ENCODE measurements around the gene CTTNBP2.
"Not testable (repeated sequence)": the region's sequence is repeated elsewhere in the genome, so short reads cannot be mapped to it uniquely, and the experiment has no call there.

CTTNBP2 gene

GRCh38 chr7:117750612-117751563 is 122.4 kb downstream of the CTTNBP2 start:
- peak; percentile 6 for DNase-seq (ENCODE audit: low spot score)
- FAIRE-seq, result no peak

GRCh38 chr7:117741962-117742361 is 131.3 kb downstream of the CTTNBP2 start:
- no peak for FAIRE-seq
- DNase-seq (ENCODE audit: low spot score), result no peak

- FAIRE-seq (no peak), DNase-seq (ENCODE audit: low spot score) (no peak)
Measured at GRCh38 chr7:117739085-117739484, 134.2 kb downstream of the CTTNBP2 start.

- DNase-seq (ENCODE audit: low spot score) (no peak), FAIRE-seq (no peak)
Measured at GRCh38 chr7:117737926-117738325, 135.3 kb downstream of the CTTNBP2 start.

- no peak for DNase-seq (ENCODE audit: low spot score)
Measured at GRCh38 chr7:117731455-117731854, 141.8 kb downstream of the CTTNBP2 start.

GRCh38 chr7:117730390-117730789 is 142.9 kb downstream of the CTTNBP2 start:
- DNase-seq (ENCODE audit: low spot score) (no peak), FAIRE-seq (no peak)

More at GRCh38 chr7:117731455-117731854, 141.8 kb downstream of the CTTNBP2 start:
- FAIRE-seq, result no peak

GRCh38 chr7:117728890-117729624 is 144.2 kb downstream of the CTTNBP2 start:
- FAIRE-seq (no peak), DNase-seq (ENCODE audit: low spot score) (no peak)

- FAIRE-seq (no peak), DNase-seq (ENCODE audit: low spot score) (no peak)
Measured at GRCh38 chr7:117724898-117725297, 148.3 kb downstream of the CTTNBP2 start.

- FAIRE-seq, result no peak
Measured at GRCh38 chr7:117719377-117719776, 153.9 kb downstream of the CTTNBP2 start.

GRCh38 chr7:117718116-117718835 is 155.0 kb downstream of the CTTNBP2 start:
- FAIRE-seq, result no peak
- no peak for DNase-seq (ENCODE audit: low spot score)

More at GRCh38 chr7:117719377-117719776, 153.9 kb downstream of the CTTNBP2 start:
- no peak for DNase-seq (ENCODE audit: low spot score)

- FAIRE-seq, result no peak
- DNase-seq (ENCODE audit: low spot score), result no peak
Measured at GRCh38 chr7:117717357-117717756, 155.9 kb downstream of the CTTNBP2 start.

- FAIRE-seq, result no peak
- no peak for DNase-seq (ENCODE audit: low spot score)
Measured at GRCh38 chr7:117716707-117717299, 156.4 kb downstream of the CTTNBP2 start.

GRCh38 chr7:117715784-117716445 is 157.3 kb downstream of the CTTNBP2 start:
- no peak for FAIRE-seq
- peak; percentile 44 for DNase-seq (ENCODE audit: low spot score)

GRCh38 chr7:117711556-117711955 is 161.7 kb downstream of the CTTNBP2 start:
- no peak for DNase-seq (ENCODE audit: low spot score)
- FAIRE-seq, result no peak

GRCh38 chr7:117708173-117708572 is 165.1 kb downstream of the CTTNBP2 start:
- not testable (repeated sequence) for FAIRE-seq; DNase-seq (ENCODE audit: low spot score)

- FAIRE-seq, result no peak
- DNase-seq (ENCODE audit: low spot score), result no peak
Measured at GRCh38 chr7:117707080-117707479, 166.2 kb downstream of the CTTNBP2 start.

- no peak for FAIRE-seq
- DNase-seq (ENCODE audit: low spot score), result no peak
Measured at GRCh38 chr7:117706210-117706609, 167.0 kb downstream of the CTTNBP2 start.

GRCh38 chr7:117705630-117706029 is 167.6 kb downstream of the CTTNBP2 start:
- DNase-seq (ENCODE audit: low spot score) (no peak), FAIRE-seq (no peak)

GRCh38 chr7:117704063-117704462 is 169.2 kb downstream of the CTTNBP2 start:
- DNase-seq (ENCODE audit: low spot score) (no peak), FAIRE-seq (no peak)

- FAIRE-seq (no peak), DNase-seq (ENCODE audit: low spot score) (no peak)
Measured at GRCh38 chr7:117698018-117698417, 175.2 kb downstream of the CTTNBP2 start.

GRCh38 chr7:117692338-117692737 is 180.9 kb downstream of the CTTNBP2 start:
- FAIRE-seq (no peak), DNase-seq (ENCODE audit: low spot score) (no peak)

Data from urothelium cell line (cell line).